ENCODE results near the gene RAB11A. TPM values are rescaled to one million over a fixed set of nuclear protein-coding genes. Genes with fewer than 3 reads are reported as not detected.

The RAB11A gene
- 135 TPM for polyA plus RNA-seq (ENCODE audit: insufficient read length)

DNA sequence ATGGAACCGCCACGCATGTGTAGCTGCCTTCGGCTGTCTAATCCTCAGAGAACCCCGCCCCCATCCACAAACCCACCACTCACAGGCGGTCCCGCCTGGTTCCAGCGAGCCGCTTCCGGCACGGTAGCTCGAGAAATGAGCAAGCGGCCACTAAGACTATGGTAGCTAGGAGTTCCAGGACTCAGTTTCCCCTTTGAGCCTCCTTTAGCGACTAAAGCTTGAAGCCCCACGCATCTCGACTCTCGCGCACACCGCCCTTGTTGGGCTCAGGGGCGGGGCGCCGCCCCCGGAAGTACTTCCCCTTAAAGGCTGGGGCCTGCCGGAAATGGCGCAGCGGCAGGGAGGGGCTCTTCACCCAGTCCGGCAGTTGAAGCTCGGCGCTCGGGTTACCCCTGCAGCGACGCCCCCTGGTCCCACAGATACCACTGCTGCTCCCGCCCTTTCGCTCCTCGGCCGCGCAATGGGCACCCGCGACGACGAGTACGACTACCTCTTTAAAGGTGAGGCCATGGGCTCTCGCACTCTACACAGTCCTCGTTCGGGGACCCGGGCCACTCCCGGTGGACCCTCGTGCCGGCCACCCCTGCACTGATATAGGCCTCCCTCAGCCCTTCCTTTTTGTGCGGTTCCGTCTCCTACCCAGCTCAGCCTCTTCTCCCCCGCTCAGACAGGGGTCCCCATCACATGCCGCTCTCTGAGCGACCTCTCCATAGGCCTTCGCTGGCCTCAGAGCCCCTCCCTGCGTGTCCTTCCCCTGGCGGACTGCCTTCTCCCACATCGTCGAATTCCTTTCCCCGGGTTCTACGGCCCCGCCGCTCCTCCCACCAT is at the start of gene RAB11A:
RAB11A (plus strand) TSS at position 366 of the 828 bp plus-strand sequence; CDS start at position 461, 95 bp downstream.
- peak; percentile 98 for DNase-seq

DNA sequence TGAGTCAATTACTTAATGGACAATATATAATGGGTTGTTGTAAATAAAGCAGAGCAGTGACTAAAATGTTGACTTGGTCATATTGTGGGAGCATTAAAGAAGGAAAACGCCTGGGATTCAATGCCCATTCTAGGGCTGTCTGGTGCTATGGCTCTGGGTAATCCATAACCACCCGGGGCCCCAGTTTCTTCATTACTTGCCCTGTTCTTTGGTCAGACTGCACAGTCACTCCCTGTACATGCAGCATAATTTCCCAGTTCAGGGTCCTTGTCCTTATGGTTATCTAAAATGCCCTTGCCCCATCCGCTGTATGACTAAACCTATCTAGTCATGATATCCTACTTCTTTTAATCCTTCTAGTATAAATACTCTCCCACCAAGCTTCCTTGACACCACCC is 49.7 kb upstream of the RAB11A start:
- no peak for DNase-seq

DNA sequence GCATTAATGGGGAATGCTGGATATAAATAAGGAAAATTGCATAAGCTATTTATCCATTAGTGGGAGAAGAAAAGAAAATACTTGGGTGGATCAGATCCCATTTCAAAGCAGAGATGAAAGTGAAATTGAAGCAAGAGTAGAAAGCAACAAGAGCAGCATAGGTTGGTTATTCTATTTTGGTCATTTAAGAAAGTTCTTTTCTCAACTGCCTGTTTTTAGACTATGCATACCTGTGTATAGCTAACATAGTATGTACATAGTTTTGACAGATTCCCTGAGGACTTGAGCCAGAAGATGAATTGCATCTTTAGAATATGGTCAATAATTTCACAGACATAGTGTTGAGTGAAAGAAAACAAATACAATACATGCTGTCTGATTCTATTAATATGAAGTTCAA is 48.2 kb upstream of the RAB11A start:
- no peak for DNase-seq

DNA sequence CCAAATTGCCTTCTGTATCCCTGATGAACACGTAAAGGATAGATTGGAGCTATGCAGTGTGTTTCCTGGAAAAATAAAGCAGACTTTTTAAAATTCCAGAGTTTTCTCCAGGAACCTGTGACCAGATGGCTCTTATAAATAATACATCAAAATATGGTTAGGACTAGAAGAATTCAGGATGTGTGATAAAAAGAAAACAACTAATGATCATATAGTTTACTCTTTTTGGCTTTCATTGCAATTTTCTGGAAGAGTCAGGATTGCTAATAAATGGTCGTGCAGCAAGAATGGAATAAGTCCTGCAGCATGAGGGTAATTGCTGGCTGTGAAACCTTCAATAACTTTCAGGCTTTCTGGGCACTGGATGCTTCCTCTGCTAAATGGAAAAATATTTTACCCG is 47.0 kb upstream of the RAB11A start:
- no peak for DNase-seq

DNA sequence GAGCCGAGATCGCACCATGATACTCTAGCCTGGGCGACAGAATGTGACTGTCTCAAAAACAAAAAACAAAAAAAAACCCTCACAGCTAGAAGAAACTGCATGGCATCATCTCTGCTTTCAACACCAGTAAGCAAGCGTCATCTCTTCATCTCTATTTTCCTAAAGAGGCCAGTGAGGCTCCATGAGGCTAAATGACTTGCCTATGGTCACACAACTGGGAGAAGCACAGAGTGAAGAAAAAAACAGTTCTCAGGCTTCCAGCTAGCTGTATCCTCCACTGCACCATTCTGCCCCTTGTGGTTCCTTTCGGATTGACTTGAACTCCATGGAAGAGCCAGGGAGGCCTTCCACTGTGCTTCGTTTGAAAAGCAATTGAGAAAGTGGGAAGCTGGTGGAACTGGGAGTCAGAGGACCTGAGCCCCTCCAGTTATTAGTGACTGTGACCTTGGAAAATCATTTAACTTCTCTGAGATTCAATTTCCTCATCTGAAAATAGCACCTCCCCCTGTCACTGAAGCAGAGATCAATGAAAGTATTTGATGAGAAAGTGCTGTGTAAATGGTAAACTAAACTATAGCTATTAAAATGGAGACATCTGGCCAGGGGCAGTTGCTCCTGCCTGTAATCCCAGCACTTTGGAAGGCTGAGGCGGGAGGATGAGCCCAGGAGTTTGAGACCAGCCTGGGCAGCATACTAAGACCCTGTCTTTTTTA is 45.1 kb upstream of the RAB11A start:
- DNase-seq: no peak

DNA sequence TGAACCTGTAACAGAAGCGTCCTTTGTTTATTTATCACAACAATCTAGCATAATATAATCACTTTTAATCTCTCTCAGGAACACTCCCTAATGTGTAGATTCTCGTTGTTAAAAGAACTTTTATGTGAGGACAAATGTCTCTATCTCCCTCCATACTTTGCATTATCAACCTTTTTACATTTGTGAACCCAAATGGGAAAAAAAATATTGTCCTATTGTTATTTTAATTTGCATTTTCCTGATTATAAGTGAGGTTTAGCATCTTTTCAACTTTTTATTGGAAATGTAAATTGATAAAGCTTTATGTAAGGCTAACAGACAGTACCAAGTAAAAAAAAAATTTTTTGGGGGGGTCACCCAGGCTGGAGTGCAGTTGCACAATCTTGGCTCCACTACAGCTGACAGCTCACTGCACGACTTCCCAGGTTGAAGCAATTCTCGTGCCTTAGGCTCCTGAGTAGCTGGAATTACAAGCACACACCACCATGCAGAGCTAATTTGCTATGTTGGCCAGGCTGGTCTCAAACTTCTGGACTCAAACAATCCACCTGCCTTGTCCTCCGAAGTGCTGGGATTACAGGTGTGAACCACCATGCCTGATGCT is 44.2 kb upstream of the RAB11A start:
- no peak for DNase-seq

DNA sequence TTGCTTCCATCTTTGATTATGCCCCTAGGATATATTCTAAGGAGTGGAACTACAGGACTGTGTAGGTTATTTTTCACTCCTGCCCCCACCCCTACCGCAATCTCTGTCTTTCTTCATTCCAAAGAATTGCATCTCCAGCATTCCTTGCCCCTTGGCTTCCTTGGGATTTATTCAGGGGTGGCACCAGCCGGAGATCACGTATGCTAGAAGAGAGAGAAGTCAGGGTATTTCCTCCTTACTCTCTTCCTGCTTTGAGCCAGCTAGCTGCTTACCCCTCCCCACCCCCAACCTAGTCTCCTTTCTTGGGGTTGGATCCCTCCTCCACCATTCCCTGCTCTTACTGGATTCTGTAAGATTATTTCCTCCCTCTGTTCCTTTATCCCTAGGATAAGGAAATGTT is 42.2 kb upstream of the RAB11A start:
- no peak for DNase-seq

DNA sequence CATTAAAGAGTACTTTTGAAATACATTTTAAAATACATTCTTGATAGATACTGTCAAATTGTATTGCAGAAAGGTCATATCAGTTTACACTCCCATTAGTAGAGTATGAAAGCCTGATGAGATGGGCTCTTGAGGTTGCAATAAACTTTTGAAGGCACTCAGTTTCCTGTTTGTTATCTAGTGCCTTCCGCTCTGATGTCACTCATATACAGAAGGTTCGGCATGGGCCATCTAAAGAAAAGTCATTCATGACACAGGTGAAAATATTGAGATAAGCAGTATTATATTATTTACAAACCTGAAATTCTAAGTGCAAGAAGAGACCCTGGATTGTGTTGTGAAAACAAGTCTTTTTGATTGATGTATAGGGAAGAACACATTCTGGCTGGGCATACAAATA is 40.7 kb upstream of the RAB11A start:
- DNase-seq: no peak

DNA sequence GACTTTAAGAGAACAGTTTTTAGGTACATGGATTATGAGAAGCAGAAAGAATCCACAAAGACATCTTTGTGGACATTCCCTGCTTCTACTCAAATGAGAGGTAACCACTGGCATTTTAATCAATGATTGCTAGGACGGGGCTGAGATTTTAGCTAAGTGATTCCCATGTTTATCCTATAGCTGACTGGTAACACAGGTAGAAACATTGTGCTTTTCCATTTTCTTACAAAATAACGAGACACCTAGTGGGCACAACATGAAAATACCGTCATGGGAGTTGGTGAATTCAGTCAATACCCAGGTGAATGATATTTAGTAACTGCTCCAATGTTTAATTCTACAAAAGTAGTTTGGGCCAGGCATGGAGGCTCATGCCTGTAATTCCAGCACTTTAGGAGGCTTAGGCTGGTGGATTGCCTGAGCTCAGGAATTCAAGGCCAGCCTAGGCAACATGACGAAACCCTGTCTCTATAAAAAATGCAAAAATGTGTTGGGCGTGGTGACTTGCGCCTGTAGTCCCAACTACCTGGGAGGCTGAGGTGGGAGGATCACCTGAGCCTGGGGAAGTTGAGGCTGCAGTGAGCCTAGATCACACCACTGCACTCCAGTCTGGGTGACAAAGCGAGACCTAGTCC is 40.0 kb upstream of the RAB11A start:
- DNase-seq: no peak

DNA sequence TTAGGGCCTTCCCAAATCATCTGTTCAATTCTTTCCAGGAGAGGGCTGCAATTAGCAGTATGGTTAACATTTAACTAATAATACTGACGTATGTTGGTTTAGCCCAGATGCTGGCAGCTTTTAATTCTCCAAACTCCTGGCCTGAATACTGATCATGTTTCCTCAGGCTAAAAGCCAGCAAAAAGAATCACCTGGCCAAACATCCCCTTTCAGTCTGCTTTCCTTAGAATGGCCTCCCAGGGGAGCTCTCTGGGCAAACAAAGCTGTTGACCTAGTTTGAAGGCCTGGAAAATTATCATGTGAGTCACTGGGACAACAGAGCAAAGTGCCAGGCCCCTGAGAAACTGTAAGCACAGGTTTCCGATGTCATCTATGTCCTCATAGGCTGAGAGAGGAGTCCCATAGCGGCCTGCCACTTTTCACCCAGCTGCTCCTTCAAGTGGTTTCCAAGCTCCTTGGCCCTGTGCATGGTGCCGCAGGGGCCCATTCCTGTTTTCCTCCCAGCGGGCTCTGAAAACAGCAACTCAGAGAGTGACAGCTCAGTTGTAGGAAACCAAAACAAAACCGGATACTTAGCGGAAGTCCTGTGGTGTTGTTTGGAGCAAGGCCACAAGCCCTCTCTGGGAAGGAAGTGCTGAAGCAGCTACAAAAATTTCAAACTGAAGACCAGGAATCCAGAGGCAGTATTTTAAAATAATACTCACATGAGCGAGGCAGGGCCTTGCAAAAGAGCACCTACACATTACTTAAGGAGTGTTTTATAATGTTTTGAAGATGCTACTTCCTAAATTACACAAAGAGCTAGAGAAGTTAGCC is 36.5 kb upstream of the RAB11A start:
- DNase-seq: peak; percentile 92

DNA sequence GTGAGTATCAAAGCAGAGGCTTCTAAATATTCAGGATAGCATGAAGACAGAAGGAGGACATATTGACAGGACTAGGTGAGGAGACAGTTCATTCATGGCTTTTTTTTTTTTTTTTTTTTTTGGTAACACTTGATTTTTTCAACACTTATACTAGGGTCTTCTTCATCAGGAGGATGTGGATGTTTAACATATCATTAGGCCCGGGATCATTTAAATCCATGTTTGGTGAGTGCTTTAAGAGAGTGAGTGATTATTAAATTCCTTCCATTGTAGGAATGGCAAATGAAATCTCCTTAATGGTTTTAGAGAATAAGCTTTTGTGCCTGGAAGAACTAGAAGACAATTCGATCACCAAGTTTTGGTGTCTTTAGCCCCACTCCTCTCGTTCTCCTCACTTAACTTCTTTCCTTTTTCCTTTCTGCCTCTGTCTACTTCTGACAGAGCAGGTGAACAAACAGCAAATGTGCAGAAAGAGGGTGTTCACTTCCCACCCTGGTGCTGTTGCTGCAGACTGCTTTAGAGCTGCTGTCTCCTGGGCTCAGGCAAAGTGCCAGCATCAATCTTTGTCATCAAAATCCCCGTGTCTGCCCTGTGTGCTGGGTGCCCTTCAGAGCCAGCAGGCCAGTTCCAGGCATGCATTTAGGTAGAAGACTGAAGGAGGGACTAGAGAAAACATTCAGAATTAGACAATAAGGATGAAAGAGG is 35.6 kb upstream of the RAB11A start:
- no peak for DNase-seq

DNA sequence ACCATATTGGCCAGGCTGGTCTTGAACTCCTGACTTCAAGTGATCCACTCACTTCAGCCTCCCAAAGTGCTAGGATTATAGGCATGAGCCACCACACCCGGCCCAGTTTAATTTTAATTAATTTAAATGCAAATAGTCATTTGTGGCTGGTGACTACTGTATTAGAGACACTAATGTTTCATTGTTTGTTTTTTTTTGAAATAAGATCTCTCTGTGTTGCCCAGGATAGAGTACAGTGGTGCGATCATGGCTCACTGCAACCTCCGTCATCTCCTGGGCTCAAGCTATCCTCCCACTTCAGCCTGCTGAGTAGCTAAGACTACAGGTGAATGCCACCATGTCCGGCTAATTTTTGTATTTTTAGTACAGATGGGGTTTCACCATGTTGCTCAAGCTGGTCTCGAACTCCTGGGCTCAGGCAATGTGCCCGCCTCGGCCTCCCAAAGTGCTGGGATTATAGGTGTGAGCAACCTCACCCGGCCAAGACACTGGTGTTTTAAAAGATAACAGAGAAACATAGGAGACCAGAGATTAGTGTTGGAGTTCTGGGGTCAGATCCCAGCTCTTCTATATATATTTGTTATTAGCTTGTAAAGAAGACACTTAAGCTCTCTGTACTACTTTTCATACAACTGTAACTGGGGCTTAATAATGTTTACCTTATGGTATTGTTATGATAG is 34.5 kb upstream of the RAB11A start:
- no peak for DNase-seq

DNA sequence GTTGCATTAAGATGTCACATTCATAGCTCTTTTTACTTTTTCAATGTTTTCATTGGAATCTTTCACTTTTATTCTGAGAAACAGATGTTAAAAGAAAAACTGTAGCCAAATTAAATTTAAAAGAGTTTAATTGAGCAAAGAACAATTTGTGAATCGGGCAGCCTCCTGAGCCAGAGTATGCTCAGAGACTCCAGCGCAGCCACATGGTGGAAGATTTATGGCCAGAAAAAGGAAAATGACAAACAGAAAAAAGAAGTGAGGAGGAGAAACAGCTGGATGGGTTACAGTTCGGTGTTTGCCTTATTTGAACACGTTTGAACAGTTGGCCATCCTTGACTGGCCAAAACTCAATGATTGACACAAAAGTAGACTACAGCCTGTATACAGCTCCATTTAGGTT is 33.8 kb upstream of the RAB11A start:
- no peak for DNase-seq

DNA sequence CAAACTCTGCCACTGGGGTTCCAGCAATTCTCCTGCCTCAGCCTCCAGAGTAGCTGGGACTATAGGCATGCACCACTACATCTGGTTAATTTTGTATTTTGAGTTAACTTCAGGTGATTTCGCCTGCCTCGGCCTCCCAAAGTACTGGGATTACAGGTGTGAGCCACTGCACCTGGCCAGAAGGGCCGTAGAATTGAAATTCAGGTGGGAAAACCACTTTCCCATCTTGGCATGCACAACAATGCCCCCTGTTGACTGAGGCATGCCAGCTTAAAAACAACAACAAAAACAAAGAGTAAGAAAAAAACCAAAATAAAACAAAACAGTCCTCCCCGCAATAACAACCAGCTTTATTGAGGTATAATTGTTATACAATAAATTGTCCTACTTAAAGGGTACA is 32.6 kb upstream of the RAB11A start:
- DNase-seq: no peak

DNA sequence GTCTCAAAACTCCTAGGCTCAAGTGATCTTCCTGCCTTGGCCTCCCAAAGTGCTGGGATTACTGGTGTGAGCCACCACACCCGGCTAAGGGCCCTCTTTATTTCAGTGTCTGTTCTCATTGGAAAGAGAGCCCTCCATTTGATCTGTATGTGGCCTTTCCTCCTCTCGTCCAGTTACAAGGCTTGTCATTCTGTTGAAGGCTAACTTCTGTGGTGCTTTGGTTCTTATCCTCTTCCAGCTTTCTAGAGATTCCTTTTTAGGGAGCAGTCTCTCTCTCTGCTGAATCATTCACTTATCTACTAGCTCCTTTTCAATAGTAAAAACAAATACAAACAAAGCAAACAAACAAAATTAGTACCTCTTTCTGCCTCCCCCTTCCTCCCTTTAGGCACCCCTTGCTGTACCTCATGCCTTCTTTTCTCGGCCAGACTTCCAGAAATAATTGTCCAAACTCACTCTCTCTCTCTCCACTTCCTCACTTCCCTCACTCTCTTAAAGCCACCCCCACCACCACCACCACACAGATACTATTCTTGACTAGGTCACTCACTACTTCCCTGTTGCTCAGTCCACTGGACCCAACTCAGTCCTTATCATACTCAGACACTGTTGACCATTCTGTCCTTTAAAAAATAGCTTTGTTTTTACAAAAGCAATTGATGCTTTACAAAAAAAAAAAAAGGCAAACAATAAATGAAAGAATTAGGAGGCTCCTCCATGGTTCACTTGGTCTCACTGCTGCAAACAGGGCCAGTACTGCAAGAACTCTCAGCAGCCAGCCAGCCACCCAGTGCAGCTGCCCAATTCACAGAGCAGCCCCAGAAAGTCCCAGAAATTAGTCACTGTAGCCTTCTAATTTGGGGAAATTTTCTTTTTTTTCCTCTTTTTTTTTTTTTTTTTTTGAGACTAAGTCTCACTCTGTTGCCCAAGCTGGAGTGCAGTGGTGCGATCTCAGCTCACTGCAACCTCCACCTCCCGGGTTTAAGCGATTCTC is 31.7 kb upstream of the RAB11A start:
- no peak for DNase-seq

DNA sequence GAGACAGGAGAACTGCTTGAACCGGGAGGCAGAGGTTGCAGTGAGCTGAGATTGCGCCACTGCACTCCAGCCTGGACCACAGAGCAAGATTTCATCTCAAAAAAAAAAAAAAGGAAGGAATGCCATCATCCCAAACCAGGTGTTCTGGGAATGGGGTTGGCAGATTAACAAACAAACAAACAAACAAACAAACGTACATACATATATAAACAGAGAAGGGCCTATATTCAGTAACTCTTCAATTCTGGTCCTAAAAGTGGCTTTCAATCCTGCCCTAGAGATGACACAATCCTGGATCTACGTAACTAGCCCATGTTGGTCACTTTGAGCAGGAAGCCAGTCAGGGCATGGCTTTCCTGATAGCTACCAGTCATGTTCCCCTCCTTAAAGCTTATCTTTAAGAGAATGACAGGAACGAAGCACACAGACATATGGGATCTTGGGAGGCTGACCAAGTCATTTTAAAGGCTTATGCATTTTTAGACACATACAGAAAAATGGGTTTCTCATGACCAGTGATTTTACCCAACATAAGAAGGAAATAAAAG is 29.9 kb upstream of the RAB11A start:
- no peak for DNase-seq

DNA sequence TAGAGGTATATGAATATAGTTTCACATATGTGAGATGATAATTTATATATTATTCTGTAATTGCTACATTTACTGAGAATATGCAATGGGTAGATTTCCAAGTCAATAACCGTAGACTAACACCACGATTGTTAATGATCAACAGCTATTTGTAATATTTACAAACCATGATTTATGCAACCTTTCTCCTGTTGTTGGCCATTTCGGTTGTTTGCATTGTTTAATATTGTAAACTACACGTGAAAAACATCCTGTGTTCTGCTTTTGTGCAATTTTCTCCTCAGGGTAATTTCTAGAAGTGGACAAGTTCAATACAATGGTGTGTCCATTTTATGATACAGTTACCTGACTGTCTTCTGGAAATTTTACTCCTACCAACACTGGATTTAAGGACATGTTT is 29.3 kb upstream of the RAB11A start:
- no peak for DNase-seq

DNA sequence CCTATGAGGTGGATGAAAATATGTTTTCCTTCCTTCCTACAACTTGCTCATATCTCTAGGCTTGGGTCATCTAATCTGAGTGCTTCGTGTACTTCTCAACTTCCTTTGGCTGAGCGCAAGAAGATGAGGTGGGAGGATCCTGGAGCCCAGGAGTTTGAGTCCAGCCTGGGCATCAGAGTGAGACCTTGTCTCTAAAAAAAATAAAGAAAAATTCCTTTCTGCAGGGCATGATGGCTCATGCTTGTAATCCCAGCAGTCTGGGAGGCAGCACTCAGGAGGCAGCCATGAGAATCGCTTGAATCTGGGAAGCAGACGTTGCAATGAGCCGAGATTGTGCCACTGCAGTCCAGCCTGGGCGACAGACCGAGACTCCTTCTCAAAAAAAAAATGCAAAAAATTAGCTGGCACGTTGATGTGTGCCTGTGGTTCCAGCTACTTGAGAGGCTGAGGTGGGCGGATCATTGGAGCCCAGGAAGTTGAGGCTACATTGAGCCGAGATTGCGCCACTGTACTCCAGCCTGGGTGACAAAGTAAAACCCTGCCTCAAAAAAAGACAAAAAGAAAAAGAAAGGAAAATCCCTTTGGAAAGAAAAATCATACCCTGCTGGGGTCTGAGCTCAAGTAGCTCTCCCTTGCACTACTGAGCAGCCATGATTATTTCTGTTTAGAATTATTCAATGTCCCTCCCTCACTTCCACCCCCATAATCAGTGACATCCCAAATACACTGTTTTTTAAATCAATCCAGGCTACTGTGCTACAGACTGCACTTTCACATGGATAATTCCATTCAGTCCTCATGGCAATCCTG is 28.0 kb upstream of the RAB11A start:
- DNase-seq: no peak
